Measurements from ENCODE around the gene ATP8B3.

Gene ATP8B3

GRCh38 chr19:1796395-1797142 lies 15.5 kb downstream of the ATP8B3 start:
- no peak overlapping the region for H3K4me3 ChIP-seq (ENCODE audit: low read length)
- TF ChIP-seq, protein P1, sequence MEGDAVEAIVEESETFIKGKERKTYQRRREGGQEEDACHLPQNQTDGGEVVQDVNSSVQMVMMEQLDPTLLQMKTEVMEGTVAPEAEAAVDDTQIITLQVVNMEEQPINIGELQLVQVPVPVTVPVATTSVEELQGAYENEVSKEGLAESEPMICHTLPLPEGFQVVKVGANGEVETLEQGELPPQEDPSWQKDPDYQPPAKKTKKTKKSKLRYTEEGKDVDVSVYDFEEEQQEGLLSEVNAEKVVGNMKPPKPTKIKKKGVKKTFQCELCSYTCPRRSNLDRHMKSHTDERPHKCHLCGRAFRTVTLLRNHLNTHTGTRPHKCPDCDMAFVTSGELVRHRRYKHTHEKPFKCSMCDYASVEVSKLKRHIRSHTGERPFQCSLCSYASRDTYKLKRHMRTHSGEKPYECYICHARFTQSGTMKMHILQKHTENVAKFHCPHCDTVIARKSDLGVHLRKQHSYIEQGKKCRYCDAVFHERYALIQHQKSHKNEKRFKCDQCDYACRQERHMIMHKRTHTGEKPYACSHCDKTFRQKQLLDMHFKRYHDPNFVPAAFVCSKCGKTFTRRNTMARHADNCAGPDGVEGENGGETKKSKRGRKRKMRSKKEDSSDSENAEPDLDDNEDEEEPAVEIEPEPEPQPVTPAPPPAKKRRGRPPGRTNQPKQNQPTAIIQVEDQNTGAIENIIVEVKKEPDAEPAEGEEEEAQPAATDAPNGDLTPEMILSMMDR (conservative IDR thresholded peaks at IDR 0.05; ENCODE audit: low read depth, low read length): no peak
- no peak for DNase-seq (ENCODE audit: low read depth)

GRCh38 chr19:1794424-1795172 lies 17.5 kb downstream of the ATP8B3 start:
- TF ChIP-seq, protein P1 (conservative IDR thresholded peaks at IDR 0.05; ENCODE audit: low read depth, low read length): no peak
- no peak for DNase-seq (ENCODE audit: low read depth)
- H3K4me3 ChIP-seq (ENCODE audit: low read length): no peak overlapping the region

GRCh38 chr19:1791879-1792278 lies 20.2 kb downstream of the ATP8B3 start:
- TF ChIP-seq, protein P1 (conservative IDR thresholded peaks at IDR 0.05; ENCODE audit: low read depth, low read length): no peak
- DNase-seq (ENCODE audit: low read depth): no peak
- H3K4me3 ChIP-seq (ENCODE audit: low read length): no peak overlapping the region

- DNase-seq (ENCODE audit: low read depth): no peak
- H3K4me3 ChIP-seq (ENCODE audit: low read length): no peak overlapping the region
- TF ChIP-seq, protein P1 (conservative IDR thresholded peaks at IDR 0.05; ENCODE audit: low read depth, low read length): no peak
Measured at GRCh38 chr19:1790054-1790792, 21.9 kb downstream of the ATP8B3 start.

DNA sequence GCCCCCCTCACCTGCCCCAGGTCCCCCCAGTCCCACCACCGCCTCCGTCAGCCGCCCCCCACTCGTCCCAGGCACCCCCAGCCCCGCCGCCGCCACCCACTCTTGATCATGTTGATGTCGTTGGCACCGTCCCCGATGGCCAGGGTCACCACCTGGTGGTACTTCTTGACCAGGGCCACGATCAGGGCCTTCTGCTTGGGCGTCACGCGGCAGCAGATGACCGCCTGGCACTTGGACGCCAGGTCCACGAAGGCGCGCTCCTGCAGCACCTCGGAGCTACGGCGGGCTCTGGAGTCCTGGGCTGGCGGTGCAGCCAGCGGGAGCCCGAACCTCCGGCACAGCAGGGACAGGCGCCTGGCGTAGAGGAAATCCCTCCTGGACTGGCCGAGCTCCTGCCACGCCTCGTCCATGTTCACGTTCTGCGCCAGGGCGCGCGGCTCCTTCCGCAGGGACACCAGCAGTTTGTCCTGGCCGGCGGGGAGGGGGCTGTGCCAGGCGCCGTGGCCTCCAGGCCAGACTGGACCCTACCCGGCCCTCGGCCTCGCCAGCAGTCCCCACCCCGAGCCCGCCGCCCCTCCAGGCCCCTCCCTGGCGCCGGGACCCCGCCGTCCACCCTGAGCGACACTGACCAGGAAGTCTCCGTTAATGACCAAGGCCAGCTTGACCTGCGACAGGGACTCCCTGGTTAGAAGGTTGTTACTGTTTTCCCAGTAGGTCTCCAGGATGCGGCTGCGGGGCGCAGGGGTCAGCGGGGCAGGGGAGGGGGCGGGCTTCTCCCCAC lies 22.6 kb downstream of the ATP8B3 start:
- no peak for DNase-seq (ENCODE audit: low read depth)
- TF ChIP-seq, protein P1 (conservative IDR thresholded peaks at IDR 0.05; ENCODE audit: low read depth, low read length): no peak
- H3K4me3 ChIP-seq (ENCODE audit: low read length): no peak overlapping the region

GRCh38 chr19:1787116-1787515 lies 25.0 kb downstream of the ATP8B3 start:
- TF ChIP-seq, protein P1 (conservative IDR thresholded peaks at IDR 0.05; ENCODE audit: low read depth, low read length): no peak
- no peak for DNase-seq (ENCODE audit: low read depth)
- H3K4me3 ChIP-seq (ENCODE audit: low read length): no peak overlapping the region
